ENCODE measurements around the gene ZBP1. TPM values are rescaled to one million over a fixed set of nuclear protein-coding genes. Genes with fewer than 3 reads are reported as not detected.

The ZBP1 gene
- total RNA-seq, 1 donor from 2014 or later: not detected

- peak; percentile 4 for DNase-seq
- Histone ChIP-seq H3K4me1 (peaks cover 29% of the 10 kb centered on the region), H3K36me3 (peaks cover 11% of the 10 kb centered on the region), H3K27ac (replicated peaks) (no peak overlapping the region), H3K9me3 (replicated peaks) (no peaks in the 10 kb centered on the region), H3K4me3 (no peak overlapping the region), H3K27me3 (ENCODE audit: low read depth) (no peaks in the 10 kb centered on the region)
- no peak for TF ChIP-seq CTCF (IDR thresholded peaks at IDR 0.05; ENCODE audit: borderline replicate concordance)
- intact Hi-C loops (cut with micrococcal nuclease): no loop called here
These were observed 43.0 kb upstream of the ZBP1 start for GRCh38 chr20:57663241-57663640.

- Histone ChIP-seq H3K27ac (replicated peaks) (no peak overlapping the region), H3K27me3 (ENCODE audit: low read depth) (no peaks in the 10 kb centered on the region), H3K4me3 (no peak overlapping the region), H3K4me1 (peaks cover 31% of the 10 kb centered on the region), H3K36me3 (peaks cover 11% of the 10 kb centered on the region), H3K9me3 (replicated peaks) (no peaks in the 10 kb centered on the region)
- peak; percentile 10 for DNase-seq
- intact Hi-C loops (cut with micrococcal nuclease): no loop called here
- no peak for TF ChIP-seq CTCF (IDR thresholded peaks at IDR 0.05; ENCODE audit: borderline replicate concordance)
These were observed 42.4 kb upstream of the ZBP1 start for GRCh38 chr20:57662456-57663240.

- H3K4me1 ChIP-seq: peaks cover 31% of the 10 kb centered on the region
- peaks cover 14% of the 10 kb centered on the region for H3K36me3 ChIP-seq
- H3K9me3 ChIP-seq (replicated peaks): no peaks in the 10 kb centered on the region
- H3K27ac ChIP-seq (replicated peaks): no peak overlapping the region
- intact Hi-C loops (cut with micrococcal nuclease): no loop called here
- H3K27me3 ChIP-seq (ENCODE audit: low read depth): no peaks in the 10 kb centered on the region
- peak; percentile 1 for DNase-seq
- no peak overlapping the region for H3K4me3 ChIP-seq
- no peak for TF ChIP-seq CTCF (IDR thresholded peaks at IDR 0.05; ENCODE audit: borderline replicate concordance)
These were observed 41.7 kb upstream of the ZBP1 start for GRCh38 chr20:57661746-57662455.

- intact Hi-C loops (cut with micrococcal nuclease): no loop called here
These were observed 40.9 kb upstream of the ZBP1 start for GRCh38 chr20:57660922-57661745.

More at GRCh38 chr20:57660922-57661745, 40.9 kb upstream of the ZBP1 start:
- peak; percentile 12 for DNase-seq
- H3K27ac ChIP-seq (replicated peaks): no peak overlapping the region
- H3K4me3 ChIP-seq: no peak overlapping the region
- no peak for TF ChIP-seq CTCF (IDR thresholded peaks at IDR 0.05; ENCODE audit: borderline replicate concordance)
- no peaks in the 10 kb centered on the region for H3K27me3 ChIP-seq (ENCODE audit: low read depth)
- H3K4me1 ChIP-seq: peaks cover 31% of the 10 kb centered on the region
- H3K9me3 ChIP-seq (replicated peaks): no peaks in the 10 kb centered on the region
- H3K36me3 ChIP-seq: peaks cover 18% of the 10 kb centered on the region
